Measurements from ENCODE around the gene ARFGAP3.

The ARFGAP3 gene

GRCh38 chr22:42814616-42815015 lies 42.5 kb downstream of the ARFGAP3 start:
- DNase-seq, result no peak

- DNase-seq, result no peak
Observed at GRCh38 chr22:42814215-42814614, 42.9 kb downstream of the ARFGAP3 start.

GRCh38 chr22:42813501-42813900 lies 43.6 kb downstream of the ARFGAP3 start:
- DNase-seq, result no peak

GRCh38 chr22:42811459-42811858 lies 45.6 kb downstream of the ARFGAP3 start:
- DNase-seq, result no peak

- DNase-seq, result no peak
Observed at GRCh38 chr22:42808521-42808920, 48.6 kb downstream of the ARFGAP3 start.

- DNase-seq, result no peak
Observed at GRCh38 chr22:42807185-42807584, 49.9 kb downstream of the ARFGAP3 start.

- DNase-seq, result no peak
Observed at GRCh38 chr22:42805998-42806830, 50.9 kb downstream of the ARFGAP3 start.

GRCh38 chr22:42805016-42805997 lies 51.8 kb downstream of the ARFGAP3 start:
- no peak for DNase-seq

GRCh38 chr22:42803389-42803788 lies 53.7 kb downstream of the ARFGAP3 start:
- no peak for DNase-seq

- no peak for DNase-seq
Observed at GRCh38 chr22:42801252-42802080, 55.6 kb downstream of the ARFGAP3 start.

- DNase-seq, result peak; percentile 34
Observed at GRCh38 chr22:42800451-42801251, 56.4 kb downstream of the ARFGAP3 start.

- no peak for DNase-seq
Observed at GRCh38 chr22:42799461-42800405, 57.3 kb downstream of the ARFGAP3 start.

GRCh38 chr22:42799061-42799460 lies 58.0 kb downstream of the ARFGAP3 start:
- DNase-seq, result no peak

GRCh38 chr22:42797011-42797410 lies 60.1 kb downstream of the ARFGAP3 start:
- DNase-seq, result no peak

GRCh38 chr22:42796081-42796480 lies 61.0 kb downstream of the ARFGAP3 start:
- no peak for DNase-seq

GRCh38 chr22:42794551-42795510 lies 62.2 kb downstream of the ARFGAP3 start:
- DNase-seq, result no peak

- DNase-seq, result no peak
Observed at GRCh38 chr22:42793848-42794405, 63.1 kb downstream of the ARFGAP3 start.

GRCh38 chr22:42792909-42793847 lies 63.9 kb downstream of the ARFGAP3 start:
- no peak for DNase-seq

Data from NCI-H1417 treated with DMSO at 0.1 percent for 48 hours (cell line).